Parathyroid adenoma (tissue), 2 donors: ENCODE results near the gene CCDC124.

Source experiments
- H2AFZ ChIP-seq: fragments of 300-600 bp; sonication (generic); one replicate; pipeline ENCODE4 v1.7.0; 2017; ENCODE audit warnings: antibody characterized with exemption, mild to moderate bottlenecking
- H3K27ac ChIP-seq: fragments of 300-600 bp; sonication (generic); one replicate; pipeline ENCODE4 v1.7.0; 2017
- H3K27me3 ChIP-seq: fragments of 300-600 bp; sonication (generic); one replicate; pipeline ENCODE4 v1.7.0; 2017; ENCODE audit warnings: low read length; ENCODE audit not compliant: control insufficient read depth, insufficient read depth
- H3K36me3 ChIP-seq: fragments of 300-600 bp; sonication (generic); one replicate; pipeline ENCODE4 v1.7.0; 2017; ENCODE audit warnings: low read length; ENCODE audit not compliant: control insufficient read depth, insufficient read depth
- H3K4me1 ChIP-seq: fragments of 300-600 bp; sonication (generic); one replicate; pipeline ENCODE4 v1.7.0; 2017; ENCODE audit warnings: control low read depth
- H3K4me2 ChIP-seq: fragments of 300-600 bp; sonication (generic); one replicate; pipeline ENCODE4 v1.7.0; 2017; ENCODE audit warnings: low read length
- H3K4me3 ChIP-seq: fragments of 300-600 bp; sonication (generic); one replicate; pipeline ENCODE4 v1.7.0; 2017; ENCODE audit warnings: low read depth, low read length
- H3K79me2 ChIP-seq: fragments of 300-600 bp; sonication (generic); one replicate; pipeline ENCODE4 v1.7.0; 2017; ENCODE audit warnings: control low read depth
- H3K9ac ChIP-seq: fragments of 300-600 bp; sonication (generic); one replicate; pipeline ENCODE4 v1.7.0; 2017; ENCODE audit warnings: mild to moderate bottlenecking
- H3K9me3 ChIP-seq: fragments of 300-600 bp; sonication (generic); one replicate; pipeline ENCODE4 v1.7.0; 2017; ENCODE audit warnings: low read length; ENCODE audit not compliant: control insufficient read depth
- CTCF ChIP-seq: fragments of 300-600 bp; sonication (generic); IDR thresholded peaks from one replicate; pipeline ENCODE4 v1.7.0; 2017; ENCODE audit warnings: antibody characterized with exemption, mild to moderate bottlenecking
- donor health status: primary hyperparathyroidism.

CCDC124 gene

GRCh38 chr19:17950310-17951156 is 17.7 kb downstream of the CCDC124 start:
- Histone ChIP-seq H3K9me3 (no peaks in the 10 kb centered on the region), H3K4me2 (peak overlapping the region; percentile 71), H3K27ac (no peak overlapping the region), H3K4me3 (peak overlapping the region; percentile 24), H2AFZ (peak overlapping the region; percentile 10), H3K9ac (no peak overlapping the region), H3K4me1 (peaks cover 14% of the 10 kb centered on the region), H3K27me3 (no peaks in the 10 kb centered on the region), H3K36me3 (no peaks in the 10 kb centered on the region), H3K79me2 (no peaks in the 10 kb centered on the region)
- no peak for TF ChIP-seq CTCF

- no peaks in the 10 kb centered on the region for H3K36me3 ChIP-seq
- H3K4me2 ChIP-seq: peak overlapping the region; percentile 71
- no peaks in the 10 kb centered on the region for H3K79me2 ChIP-seq
- no peak overlapping the region for H3K27ac ChIP-seq
- H3K4me1 ChIP-seq: peaks cover 14% of the 10 kb centered on the region
- no peak for TF ChIP-seq CTCF
- no peak overlapping the region for H3K9ac ChIP-seq
- H3K27me3 ChIP-seq: no peaks in the 10 kb centered on the region
- H2AFZ ChIP-seq: no peak overlapping the region
- peak overlapping the region; percentile 24 for H3K4me3 ChIP-seq
- H3K9me3 ChIP-seq: no peaks in the 10 kb centered on the region
These were observed 18.6 kb downstream of the CCDC124 start for GRCh38 chr19:17951157-17951989.

GRCh38 chr19:17951990-17952976 is 19.5 kb downstream of the CCDC124 start:
- Histone ChIP-seq H3K27me3 (no peaks in the 10 kb centered on the region), H3K36me3 (no peaks in the 10 kb centered on the region), H3K9me3 (no peaks in the 10 kb centered on the region), H2AFZ (no peak overlapping the region), H3K4me3 (peak overlapping the region; percentile 24), H3K4me1 (peaks cover 14% of the 10 kb centered on the region), H3K4me2 (peak overlapping the region; percentile 71), H3K79me2 (no peaks in the 10 kb centered on the region), H3K27ac (no peak overlapping the region), H3K9ac (no peak overlapping the region)
- no peak for TF ChIP-seq CTCF

GRCh38 chr19:17953316-17953801 is 20.5 kb downstream of the CCDC124 start:
- Histone ChIP-seq H3K9ac (no peak overlapping the region), H3K4me2 (no peak overlapping the region), H3K79me2 (no peaks in the 10 kb centered on the region), H3K27ac (no peak overlapping the region), H2AFZ (no peak overlapping the region), H3K9me3 (no peaks in the 10 kb centered on the region), H3K27me3 (no peaks in the 10 kb centered on the region), H3K4me1 (peaks cover 14% of the 10 kb centered on the region), H3K36me3 (no peaks in the 10 kb centered on the region), H3K4me3 (no peak overlapping the region)
- no peak for TF ChIP-seq CTCF
